SK-N-MC (cell line): ENCODE data around the gene FARS2.

Experiments
- EZH2 ChIP-seq: fragments of 200-600 bp; sonication (generic); IDR thresholded peaks from one replicate; pipeline ENCODE4 v1.6.1; 2017; ENCODE audit warnings: antibody characterized with exemption
- FOXP2 ChIP-seq: optimal IDR thresholded peaks from 2 replicates; pipeline ENCODE3; 2011; ENCODE audit warnings: mild to moderate bottlenecking, moderate library complexity; ENCODE audit not compliant: insufficient read depth; ENCODE audit errors: extremely low read length, control extremely low read depth
- POLR2AphosphoS5 ChIP-seq: IDR thresholded peaks from 2 replicates; pipeline ENCODE4 v1.6.1; 2012; ENCODE audit warnings: mild to moderate bottlenecking, low read depth, low read length, borderline replicate concordance

DNA sequence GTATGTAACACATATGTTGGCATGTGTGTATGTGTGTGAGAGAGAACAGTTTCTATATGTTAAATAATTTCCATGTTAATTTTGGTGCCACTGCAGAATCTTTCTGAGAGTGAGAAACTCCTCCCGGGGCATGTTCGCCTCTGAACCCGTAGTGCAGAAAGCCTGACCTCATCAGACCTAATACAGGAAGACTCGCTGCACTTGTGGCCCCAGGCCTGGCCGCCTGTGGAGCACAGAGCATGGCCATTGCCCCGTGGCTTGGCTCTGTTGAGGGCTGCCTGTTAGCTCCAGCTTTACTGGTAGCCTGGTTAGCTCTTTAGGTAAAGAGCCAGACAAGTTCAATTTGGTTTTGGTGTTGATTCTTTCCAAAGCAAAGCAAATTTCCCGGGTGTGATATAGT, 25.5 kb downstream of the FARS2 start:
- TF ChIP-seq EZH2 (no peak), POLR2AphosphoS5 (no peak), FOXP2 (no peak)
